Activated CD8-positive, alpha-beta memory T cell treated with anti-CD3 and anti-CD28 coated beads for 1 hour (primary cell): ENCODE measurements around the gene SLC25A45.
"Not testable (repeated sequence)": the region's sequence is repeated elsewhere in the genome, so short reads cannot be mapped to it uniquely, and the experiment has no call there.

Source experiments
- DNase-seq, 2 donors: peaks; one replicate each; pipeline ENCODE4 v3.0.0-alpha.2; 2020; ENCODE audit warnings: low read depth in 1 of 2; ENCODE audit errors: extremely low read depth in 1 of 2

SLC25A45 gene

DNA sequence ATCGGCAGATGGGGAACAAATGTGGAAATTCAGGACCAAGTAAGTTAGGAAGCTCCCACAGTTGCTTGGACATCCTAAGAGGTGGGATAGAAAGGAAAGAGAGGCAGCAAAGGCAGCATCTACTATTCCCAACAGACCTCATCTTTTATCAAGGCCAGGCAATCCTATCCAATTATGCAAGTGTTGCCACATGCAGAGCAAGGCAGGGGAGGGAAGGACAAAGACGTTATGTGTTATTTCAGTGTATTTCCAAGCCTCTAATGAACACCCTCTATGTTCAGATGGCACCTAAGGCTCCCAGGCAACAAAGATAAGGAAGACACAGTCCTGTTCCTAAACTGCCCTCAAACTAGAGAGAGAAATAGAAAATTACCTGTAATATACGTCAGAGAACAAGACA lies 18.7 kb downstream of the SLC25A45 start:
- no peak for DNase-seq

GRCh38 chr11:65362966-65363365 lies 19.5 kb downstream of the SLC25A45 start:
- no peak for DNase-seq

DNA sequence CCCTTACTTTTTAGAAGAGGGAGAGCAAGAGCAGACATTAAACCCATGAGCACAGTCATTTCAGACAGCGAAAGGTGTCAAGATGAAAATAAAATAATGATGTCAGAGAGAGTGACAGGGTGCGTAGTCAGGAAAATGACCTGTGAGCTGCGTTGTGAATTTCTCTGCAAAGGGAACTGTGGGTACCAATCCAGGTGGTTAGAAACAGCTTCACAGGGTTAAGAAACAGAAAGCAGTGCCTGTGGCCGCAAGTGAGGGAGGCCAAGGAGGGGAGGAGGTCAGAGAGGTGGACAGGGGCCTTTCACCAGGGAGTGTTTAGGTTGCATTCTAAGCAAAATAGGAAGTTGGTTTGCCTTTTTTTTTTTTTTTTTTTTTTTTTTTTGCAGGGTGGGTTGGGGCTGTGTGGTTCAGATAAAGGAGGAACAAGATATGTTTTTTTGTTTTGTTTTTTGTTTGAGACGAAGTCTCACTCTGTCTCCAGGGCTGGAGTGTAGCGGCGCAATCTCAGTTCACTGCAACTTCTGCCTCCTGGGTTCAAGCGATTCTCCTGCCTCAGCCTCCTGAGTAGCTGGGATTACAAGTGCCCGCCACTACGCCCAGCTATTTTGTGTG lies 20.0 kb downstream of the SLC25A45 start:
- no peak for DNase-seq

- no peak for DNase-seq
Observed at GRCh38 chr11:65357856-65358356, 24.5 kb downstream of the SLC25A45 start.

GRCh38 chr11:65356394-65356972 lies 26.0 kb downstream of the SLC25A45 start:
- DNase-seq: no peak

DNA sequence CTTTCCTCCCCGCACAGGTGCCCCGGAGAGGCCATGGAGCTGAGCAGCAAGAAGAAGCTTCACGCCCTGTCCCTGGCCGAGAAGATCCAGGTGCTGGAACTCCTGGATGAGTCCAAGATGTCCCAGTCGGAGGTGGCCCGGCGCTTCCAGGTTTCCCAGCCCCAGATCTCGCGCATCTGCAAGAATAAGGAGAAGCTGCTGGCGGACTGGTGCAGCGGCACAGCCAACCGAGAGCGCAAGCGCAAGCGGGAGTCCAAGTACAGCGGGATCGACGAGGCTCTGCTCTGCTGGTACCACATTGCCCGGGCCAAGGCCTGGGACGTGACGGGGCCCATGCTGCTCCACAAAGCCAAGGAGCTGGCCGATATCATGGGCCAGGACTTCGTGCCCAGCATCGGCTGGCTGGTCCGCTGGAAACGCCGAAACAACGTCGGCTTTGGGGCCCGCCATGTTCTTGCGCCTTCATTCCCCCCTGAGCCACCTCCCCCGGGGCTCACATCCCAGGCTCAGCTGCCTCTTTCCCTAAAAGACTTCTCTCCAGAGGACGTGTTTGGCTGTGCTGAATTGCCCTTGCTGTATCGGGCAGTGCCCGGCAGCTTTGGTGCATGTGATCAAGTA lies 26.6 kb downstream of the SLC25A45 start:
- DNase-seq: no peak

- DNase-seq: peak; percentile 17 to 39
Observed at GRCh38 chr11:65355013-65355775, 27.3 kb downstream of the SLC25A45 start.

DNA sequence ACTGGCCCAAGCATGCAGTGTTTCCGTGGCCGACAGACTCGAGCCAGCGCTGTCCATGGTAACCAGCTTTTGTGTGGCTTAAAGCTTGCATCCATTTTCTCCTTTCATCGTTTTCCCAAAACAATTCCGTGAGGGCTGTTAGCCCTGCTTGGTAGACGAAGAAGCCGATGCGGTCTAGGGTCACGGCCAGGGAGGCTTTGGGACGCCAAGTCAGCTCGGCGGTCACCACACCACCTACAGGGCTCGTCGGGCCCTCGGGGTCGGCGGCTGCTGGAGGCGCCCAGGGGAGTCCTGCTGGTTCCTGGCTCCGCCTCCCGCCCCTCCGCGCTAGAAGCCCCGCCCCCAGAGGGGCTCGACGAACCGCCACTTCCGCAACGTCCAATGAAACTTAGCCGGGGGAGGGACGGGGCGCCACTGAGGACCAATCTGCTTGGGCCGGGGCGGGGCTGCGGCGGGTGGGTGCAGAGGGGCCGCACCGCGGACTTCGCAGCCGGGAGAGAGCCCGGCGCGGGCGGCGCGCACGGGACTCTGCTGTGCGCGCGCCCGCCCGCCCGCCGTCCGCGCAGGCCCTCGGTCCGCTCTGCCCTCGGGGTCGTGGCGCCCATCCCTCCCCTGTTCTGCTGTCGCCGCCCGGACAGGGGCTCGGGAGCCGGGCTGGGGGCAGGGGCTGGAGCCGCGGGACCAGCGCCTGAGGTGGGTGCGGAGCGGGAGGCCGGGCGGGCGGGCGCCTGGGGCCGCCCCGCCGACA lies 28.0 kb downstream of the SLC25A45 start, which contains the start of gene TIGD3:
Gene TIGD3, plus strand, starts transcription at position 487 of the 748 bp plus-strand sequence. CDS start 1,058 bp downstream, outside the sequence.
- peak; percentile 96 to 97 for DNase-seq

- no peak for DNase-seq
Observed at GRCh38 chr11:65353900-65354264, 28.6 kb downstream of the SLC25A45 start.

DNA sequence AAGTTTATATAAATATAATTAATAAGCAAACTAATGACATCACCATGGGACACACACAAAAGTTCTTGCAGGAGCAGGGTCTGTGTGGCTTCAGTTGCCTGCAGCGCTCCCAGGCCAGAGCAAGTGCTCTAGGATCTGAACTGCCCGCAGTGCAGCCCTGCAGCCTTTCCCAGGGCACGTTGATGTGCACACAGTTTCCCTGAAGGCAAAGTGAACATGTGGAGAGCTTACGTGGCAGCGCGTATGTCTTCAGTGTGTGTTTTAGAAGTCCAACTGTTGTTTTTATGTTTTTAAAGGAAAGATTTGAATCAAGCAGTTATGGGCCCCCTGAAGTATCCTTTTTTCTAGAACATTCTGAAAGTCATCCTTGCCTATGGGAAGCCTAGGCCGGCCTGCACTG lies 29.1 kb downstream of the SLC25A45 start:
- no peak for DNase-seq

DNA sequence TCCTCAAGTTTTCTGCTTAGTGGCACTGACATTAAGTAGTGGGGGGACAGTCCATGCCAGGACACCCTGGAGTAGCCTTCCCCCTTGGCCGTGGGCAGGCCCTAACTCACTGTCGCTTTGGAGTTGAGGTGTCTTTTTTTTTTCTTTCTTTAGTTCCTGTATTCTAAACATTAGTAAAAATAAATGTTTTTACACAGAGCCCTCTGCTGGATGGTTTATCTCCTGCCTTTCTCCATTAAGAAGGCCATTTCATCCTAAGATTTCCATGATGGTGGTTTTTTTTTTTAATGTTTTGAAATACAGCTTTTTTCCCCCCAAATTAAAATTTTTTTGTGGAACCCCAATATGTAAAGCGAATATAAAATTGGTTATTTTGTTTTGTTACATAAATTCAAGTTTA lies 29.7 kb downstream of the SLC25A45 start:
- DNase-seq: no peak

DNA sequence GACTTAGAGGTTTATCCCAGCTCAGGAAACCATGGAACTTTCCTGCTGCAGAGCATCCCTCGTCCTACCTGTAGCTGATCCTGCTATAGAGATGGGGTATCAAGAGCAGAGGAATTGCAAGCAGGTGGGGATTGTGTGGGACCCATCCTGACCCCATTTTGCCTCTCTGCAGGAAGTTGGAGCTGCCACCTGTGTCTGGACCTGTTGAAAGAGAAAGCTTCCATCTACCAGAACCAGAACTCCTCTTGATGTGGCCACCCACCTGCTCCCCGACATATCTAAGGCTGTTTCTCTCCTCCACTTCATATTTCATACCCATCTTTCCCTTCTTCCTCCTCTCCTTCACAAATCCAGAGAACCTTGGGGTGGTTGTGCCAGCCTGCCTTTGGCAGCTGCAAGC lies 30.9 kb downstream of the SLC25A45 start:
- no peak for DNase-seq

GRCh38 chr11:65341856-65342255 lies 40.6 kb downstream of the SLC25A45 start:
- DNase-seq: no peak

- DNase-seq: no peak
Observed at GRCh38 chr11:65340226-65340625, 42.2 kb downstream of the SLC25A45 start.

- no peak for DNase-seq
Observed at GRCh38 chr11:65338676-65339075, 43.8 kb downstream of the SLC25A45 start.

GRCh38 chr11:65334696-65335295 lies 47.6 kb downstream of the SLC25A45 start:
- DNase-seq: no peak

DNA sequence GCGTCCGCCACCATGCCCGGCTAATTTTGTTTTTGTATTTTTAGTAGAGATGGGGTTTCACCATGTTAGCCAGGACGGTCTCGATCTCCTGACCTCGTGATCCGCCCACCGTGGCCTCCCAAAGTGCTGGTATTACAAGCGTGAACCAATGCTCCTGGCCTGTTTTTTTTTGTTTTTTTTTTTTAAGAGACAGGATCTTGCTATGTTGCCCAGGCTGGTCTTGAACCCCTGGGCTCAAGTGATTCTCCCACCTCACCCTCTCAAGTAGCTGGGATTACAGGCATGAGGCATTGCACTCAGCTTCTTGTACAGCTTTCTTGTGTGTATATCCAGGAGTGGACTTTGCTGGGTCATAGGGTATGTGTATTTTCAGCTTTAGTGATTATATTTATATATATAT lies 49.9 kb downstream of the SLC25A45 start:
- DNase-seq: not testable (repeated sequence)

DNA sequence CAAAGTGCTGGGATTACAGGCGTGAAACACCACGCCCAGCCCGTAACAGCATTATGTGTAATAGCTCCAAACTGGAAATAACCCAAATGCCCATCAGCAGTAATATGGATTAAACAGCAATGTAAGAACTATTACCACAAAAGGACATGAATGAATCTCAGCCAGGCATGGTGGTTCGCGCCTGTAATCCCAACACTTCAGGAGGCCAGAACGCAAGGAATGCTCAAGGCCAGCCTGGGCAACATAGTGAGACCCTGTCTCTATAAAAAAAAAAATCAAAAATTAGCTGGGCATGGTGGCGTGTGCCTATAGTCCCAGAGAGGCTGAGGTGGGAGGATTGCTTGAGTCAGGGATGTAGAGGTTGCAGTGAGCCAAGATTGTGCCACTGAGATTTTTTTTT lies 51.9 kb downstream of the SLC25A45 start:
- no peak for DNase-seq

- peak; percentile 70 to 73 for DNase-seq
Observed at GRCh38 chr11:65329944-65330403, 52.5 kb downstream of the SLC25A45 start.

- no peak for DNase-seq
Observed at GRCh38 chr11:65329478-65329877, 53.0 kb downstream of the SLC25A45 start.
